HG03039 (cell line): Measurements from ENCODE around the gene PGF.

Experiments used
- ATAC-seq: cut with Tn5 transposase; IDR thresholded peaks from one replicate; pipeline ENCODE4 v1.9.1; 2021; ENCODE audit warnings: mild to moderate bottlenecking, moderate library complexity; ENCODE audit not compliant: unreplicated experiment

PGF gene

DNA sequence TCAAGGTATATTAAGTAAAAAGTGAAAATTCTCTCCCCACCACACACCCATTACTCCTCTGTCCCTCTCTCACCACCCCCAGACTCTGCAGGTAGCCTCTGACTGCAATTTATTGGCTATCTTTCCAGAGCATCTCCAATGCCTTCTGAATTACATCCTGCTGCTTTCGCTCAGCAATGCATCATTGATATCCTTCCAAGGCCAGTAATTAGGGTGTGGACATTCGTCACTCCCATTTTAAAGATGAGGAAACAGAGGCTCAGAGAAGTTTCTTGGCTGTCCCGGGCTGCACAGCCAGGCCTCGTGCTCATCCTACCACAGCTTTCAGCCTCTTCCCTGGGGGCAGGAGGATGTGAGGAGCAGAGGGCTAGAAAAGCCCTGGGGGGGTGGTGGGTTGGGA lies 23.6 kb upstream of the PGF start:
- no peak for ATAC-seq

- no peak for ATAC-seq
These were observed 23.1 kb upstream of the PGF start for GRCh38 chr14:74978416-74978947.

DNA sequence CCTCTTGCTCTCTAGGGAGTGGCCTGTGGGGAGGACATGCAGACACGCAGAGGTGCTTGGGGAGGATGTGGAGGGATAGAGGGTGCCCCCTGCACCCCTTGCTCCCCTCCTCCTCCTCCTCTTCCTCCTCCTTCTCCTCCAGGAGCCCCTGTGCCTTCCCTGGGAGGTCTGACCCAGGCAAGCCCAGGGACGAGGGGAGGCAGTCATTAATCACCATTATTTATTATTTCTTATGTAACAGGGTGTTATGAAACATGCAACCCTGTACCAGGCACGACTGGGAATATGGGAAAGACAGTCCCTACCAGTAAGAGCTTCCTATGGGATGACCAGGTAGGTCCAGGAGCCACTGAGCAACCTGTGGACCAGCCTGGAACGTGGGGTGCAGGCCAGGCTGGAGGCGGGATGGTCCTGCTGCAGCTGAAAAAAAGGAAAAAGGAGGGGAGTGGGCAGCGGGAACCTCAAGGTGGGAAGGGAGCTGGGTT lies 22.5 kb upstream of the PGF start:
- no peak for ATAC-seq

- no peak for ATAC-seq
These were observed 21.9 kb upstream of the PGF start for GRCh38 chr14:74977164-74977900.

DNA sequence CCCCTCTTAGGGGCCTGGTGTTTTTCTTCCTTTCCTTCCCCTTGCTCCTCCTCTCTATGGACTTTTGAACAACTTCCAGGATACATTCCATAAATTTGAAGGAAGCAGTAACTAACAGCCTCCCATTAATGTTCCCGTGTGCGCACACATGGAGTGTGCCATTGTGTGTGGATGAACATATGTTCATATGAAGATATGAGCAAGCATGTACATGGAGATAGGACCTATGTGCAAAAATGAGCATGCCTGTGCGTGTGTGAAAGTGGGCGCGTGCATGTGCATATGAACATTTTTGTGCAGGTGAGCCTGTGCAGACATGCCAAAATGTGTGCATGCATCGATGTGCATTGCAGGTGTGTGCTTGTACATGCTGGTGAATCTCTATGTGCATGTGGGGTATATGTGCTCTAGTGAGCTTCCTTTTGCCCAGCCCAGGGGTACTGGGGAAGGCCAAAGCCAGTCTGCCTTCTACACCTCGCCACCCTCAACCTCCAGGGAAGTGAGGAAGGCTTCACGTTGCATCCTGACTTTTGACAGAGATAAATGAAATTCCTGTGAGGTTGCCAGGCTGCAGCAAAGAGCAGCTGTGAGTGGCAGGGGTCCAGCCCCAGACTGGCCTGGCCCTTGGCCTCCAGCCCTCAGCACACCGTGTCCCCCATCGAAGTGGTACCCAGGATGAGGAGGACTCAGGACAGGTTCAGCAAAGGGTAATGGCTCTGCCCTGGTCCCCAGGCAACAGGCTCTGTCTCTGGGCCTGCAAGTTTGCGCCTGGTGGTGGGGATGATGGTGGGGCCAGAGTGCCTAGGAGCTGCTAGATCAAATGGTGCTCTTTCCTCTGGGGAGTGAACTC lies 21.1 kb upstream of the PGF start:
- no peak for ATAC-seq

DNA sequence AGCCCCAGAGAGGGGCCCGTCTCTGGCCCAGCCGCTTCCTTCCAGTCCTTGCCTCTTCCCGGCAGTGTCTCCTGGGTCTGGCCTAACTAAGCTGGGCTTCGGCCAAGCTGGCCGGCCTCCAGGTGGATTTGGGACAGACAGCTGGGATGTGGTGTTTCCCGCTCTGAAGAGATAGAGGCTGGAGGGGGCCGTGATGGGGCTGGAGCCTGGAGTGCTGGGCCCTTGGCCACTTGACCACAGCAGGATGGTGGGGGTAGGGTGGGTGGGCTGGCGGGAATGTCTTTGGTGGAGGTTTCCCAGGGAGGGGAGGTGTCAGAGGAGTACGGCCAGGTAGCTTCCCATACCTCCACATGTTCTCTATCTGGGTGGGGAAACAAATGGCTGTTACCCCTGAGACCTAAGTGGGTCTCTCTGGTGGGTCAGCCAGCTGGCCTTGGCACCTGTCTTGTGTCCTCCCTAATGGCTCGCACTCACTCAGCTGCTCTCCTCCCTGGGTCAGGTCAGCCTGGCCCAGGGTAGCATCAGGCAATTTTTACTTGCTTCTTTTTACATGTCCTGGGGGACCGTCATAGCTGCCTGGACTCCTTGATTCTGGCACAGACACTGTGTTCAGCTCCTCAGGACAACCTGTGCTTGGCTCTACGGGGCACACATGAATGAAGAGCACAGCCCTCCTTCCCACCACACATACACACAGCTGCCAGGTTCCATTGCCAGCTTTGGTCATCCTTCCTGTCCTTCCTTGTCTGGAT lies 19.8 kb upstream of the PGF start:
- ATAC-seq: no peak

GRCh38 chr14:74974364-74975058 lies 19.1 kb upstream of the PGF start:
- ATAC-seq: no peak

GRCh38 chr14:74973905-74974363 lies 18.5 kb upstream of the PGF start:
- no peak for ATAC-seq

GRCh38 chr14:74973003-74973653 lies 17.7 kb upstream of the PGF start:
- no peak for ATAC-seq

- ATAC-seq: no peak
These were observed 13.4 kb upstream of the PGF start for GRCh38 chr14:74968811-74969210.

DNA sequence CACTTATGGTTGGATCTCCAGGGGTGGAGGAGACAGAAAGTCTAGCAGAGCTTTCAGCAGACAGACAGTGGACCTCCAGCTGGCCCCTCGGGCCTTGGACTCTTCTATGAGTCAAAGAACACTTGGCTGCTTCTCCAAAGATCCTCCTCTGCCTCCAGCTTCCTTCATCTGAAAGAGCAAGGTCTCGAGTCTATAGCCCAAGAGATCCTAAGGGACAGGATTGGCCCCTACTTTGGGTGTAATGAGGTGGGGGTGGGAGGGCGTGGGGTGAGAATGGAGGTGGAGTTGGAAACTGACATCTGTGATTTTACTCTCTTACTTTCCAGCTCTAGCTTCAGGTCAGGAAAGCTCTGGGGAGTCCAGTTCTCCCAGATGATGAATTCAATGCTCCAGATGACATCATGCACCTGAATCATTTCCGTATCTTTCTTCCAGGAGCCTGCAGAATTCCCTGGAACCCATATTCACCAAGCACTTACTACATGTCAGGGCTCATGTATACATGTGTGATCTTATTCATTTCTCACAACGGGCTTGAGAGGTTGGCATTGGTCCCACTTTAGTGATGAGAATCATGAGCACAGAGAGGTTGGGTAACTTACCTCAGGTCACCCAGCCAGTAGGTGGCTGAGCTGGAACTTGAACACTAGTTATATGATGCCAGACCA lies 10.2 kb upstream of the PGF start:
- no peak for ATAC-seq

DNA sequence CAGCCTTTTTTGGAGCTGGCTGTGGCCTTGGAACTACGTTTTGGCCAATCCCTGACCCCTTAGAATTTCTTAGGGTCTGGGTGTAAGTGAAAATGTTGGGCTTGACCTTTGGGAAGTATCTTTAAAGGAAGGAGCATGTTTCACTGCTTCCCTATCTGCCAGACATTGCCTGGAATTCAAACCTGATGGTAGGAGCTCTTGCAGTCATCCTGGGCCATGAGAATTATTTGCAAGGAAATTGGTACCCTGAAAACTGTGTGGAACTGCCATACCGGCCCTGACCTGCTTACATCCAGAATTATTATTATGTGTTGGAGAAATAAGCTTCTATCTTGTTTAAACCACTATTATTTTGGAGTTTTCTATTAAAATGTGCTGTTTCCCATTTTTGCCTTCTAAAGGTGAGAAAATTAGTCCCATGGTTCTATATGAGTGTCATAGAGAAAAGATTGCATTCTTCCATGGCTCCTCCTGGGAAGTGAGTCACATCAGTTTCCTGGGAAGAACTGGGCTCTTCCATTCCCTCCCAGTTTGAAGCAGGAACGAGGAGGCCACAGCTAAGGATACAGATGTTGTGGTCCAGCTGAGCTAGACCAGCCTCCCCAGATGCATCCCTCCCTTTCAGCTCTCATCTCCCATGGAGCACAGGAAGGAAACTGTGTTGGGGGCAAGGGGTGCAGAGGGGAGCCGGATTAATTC lies 9.5 kb upstream of the PGF start:
- ATAC-seq: no peak

DNA sequence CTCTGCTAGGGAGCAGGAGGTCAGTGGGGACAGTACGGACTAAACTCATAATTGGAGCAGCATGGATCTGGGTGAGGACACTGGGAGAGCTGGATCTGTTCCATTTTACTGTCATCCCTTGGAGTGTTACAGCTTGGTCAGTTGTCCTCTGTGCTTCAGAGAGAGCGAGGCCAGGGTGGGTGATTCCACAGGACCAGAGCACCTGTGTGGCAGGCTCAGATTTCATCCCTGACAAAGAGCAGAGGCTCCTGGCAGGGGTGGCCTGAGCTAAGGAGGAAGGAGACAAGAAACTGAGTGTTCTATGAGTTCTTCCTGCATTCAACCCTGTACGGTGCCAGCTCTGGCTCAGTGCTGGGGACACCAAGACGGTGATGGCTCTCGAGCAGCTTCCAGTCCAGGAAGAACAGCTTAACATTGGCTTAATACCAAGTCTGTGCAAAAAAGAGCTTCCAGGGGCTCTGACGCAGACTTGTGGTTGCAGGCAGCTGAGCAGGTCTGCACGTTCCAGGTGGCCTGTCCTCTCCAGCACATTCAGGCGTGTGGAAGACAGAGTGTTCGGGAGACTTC lies 8.4 kb upstream of the PGF start:
- no peak for ATAC-seq

DNA sequence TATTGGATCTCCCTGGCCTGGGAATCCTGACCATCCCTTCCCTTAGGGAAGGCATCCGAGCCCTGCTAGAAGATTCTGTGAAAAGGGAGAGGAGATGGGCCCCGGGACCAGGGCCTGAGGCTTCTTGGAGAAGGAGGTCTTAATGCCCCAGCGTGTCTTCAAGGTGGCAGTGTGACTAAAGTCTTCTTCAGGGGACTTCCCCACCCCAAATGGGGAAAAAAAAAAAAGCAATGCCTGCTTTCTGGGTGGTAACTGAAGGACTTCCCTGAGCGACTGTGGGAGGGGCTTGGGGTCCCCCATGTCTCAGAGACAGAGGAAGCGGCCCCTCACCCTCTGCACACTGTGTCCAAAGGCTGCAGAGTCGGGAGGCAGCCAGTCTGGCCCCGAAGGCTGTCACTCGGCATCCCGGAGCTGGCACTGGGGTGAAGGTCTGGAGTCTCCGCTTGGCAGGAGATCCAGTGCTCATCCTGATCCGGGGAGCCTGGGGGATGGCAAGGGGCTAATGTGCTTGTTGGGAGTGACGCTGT lies 7.8 kb upstream of the PGF start:
- no peak for ATAC-seq

DNA sequence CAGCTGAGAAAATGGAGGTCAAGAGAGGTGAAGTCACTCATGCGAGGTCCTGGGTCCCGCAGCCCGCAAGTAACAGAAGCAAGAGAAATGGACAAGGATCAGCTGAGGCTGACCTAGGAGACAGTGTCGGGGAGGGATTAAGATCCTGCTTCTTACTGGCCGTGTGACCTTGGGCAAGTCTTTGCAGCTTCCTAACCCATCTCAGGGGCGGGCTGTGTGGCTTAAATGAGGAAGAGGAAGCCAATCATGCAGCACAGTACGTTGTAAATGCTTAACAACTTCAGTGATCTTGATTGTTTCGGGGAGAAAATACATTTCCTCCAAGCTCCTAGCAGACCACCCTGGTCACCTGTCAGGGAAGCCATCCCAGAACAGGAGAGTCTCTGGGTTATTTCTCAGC lies 7.1 kb upstream of the PGF start:
- no peak for ATAC-seq

GRCh38 chr14:74962046-74962445 lies 6.6 kb upstream of the PGF start:
- no peak for ATAC-seq

GRCh38 chr14:74961238-74961911 lies 6.0 kb upstream of the PGF start:
- ATAC-seq: no peak

GRCh38 chr14:74960736-74961135 lies 5.3 kb upstream of the PGF start:
- ATAC-seq: no peak
